HG02798 (cell line): ENCODE data around the gene RBM20.

Source experiments
- ATAC-seq: cut with Tn5 transposase; IDR thresholded peaks from one replicate; pipeline ENCODE4 v1.9.1; 2021; ENCODE audit warnings: mild to moderate bottlenecking; ENCODE audit not compliant: unreplicated experiment, poor library complexity

RBM20 gene

DNA sequence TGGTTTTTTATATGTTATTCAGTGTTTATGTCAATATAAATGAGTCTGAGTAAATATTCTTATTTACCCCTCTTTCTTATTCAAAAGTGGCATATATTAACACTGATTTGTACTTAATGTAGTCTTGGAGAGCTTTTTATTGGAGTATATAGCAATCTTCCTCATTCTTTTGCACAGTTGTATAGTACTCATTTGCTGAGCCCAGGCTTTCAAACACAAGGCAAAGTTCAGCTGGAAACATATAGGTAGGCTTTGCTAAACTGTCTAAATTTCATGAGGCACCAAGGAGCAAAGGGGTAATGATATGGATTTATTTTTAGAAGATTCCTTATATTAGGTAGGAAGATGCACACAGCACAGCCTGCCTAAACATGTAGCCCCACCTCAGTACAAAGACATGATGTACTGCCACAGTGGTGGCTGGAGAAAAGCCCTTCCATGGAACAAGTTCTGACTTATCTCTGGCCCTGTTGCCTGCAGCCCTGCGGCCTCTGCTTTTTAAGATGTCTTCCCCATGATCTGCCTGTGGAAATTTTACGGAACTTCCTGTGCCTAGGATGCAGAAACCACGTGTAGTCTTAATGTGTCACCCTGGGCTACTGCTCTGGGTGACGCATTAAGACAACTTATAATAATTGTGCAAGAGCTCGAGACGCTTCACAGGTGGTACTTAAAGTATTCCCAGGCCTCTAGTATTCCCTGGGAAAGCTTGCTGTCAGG lies 218.0 kb downstream of the RBM20 start:
- no peak for ATAC-seq

DNA sequence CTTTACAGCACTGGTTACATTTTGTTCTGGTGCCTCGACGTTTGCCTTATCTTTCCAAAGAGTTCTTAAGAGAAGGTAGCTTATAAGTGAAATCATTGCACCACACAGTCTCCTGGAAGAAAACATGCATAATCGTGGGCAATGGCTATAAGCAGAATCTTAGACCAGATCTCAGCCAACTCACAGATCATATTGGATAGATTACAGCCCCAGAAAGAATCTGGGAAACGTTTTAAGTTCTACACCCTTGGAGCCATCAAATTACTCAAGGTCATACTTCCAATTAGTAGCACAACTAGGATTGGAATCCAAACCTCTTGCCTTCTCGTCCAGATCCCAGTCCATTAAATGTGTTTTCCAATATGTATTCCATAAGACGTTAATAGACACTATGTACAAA lies 218.8 kb downstream of the RBM20 start:
- ATAC-seq = no peak

DNA sequence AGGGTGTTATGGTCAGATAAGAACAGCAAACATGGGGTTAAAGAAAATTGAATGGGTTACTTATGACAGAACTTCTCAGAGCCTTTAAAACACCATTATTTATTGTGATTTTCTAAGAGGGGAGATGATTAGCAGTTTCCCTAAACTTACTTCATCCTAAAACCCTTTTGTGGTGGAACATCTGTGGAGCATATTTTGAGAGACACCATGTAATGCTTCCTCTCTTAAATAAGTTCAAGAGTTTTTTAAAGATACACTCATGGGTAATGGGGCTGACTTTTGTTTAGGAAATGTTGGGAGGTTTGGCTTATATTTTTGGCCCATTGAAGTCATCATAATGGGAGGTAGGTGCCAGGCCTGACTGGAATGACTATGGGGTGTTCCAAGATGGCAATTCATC lies 219.2 kb downstream of the RBM20 start:
- ATAC-seq = no peak

DNA sequence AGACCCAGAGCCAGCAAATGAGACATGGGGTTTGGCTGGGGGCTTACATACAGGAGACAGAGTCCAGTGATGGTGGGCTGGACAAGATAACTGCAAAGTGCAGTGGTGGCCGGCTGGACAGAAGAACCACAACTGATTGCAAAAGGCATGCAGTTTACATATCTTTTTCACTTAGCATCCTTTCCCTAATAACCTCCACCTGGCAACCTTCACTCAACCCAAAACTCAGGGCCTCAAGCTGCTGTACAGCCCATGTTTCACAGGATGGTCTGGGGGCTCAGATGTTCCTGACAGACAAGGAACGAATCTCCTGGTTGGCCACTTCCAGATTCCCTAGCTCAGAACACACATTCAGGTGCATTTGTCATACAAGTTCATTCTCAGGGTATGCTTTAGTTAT lies 219.8 kb downstream of the RBM20 start:
- no peak for ATAC-seq

DNA sequence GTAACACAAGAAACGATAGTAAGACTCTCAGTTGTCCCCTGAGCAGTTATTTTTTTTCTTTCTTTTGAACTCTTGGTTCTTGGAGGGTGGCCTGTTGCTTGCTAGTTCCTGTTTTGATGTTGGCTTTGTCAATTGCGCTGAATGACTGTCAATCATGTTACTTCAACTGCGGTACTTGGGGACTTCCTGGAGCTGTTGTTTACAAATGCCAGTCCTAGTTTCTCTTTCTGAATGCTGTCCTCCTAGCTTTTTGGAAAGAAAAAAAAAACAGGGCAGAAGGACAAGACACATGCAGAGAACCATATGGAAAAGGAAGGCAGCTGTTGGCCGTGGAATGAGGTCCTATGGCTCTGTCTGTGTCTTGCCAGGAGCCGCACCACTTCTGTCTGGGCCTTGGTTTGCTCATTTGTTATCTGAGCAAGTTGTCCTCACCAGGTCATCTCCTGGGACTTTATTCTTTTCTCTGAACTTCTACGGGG lies 220.6 kb downstream of the RBM20 start:
- peak; percentile 68 for ATAC-seq

GRCh38 chr10:110865186-110865808 lies 221.2 kb downstream of the RBM20 start:
- ATAC-seq = no peak

- ATAC-seq = peak; percentile 17
Measured at GRCh38 chr10:110865809-110866482, 221.8 kb downstream of the RBM20 start.

- peak; percentile 30 for ATAC-seq
Measured at GRCh38 chr10:110867011-110867806, 223.1 kb downstream of the RBM20 start.

DNA sequence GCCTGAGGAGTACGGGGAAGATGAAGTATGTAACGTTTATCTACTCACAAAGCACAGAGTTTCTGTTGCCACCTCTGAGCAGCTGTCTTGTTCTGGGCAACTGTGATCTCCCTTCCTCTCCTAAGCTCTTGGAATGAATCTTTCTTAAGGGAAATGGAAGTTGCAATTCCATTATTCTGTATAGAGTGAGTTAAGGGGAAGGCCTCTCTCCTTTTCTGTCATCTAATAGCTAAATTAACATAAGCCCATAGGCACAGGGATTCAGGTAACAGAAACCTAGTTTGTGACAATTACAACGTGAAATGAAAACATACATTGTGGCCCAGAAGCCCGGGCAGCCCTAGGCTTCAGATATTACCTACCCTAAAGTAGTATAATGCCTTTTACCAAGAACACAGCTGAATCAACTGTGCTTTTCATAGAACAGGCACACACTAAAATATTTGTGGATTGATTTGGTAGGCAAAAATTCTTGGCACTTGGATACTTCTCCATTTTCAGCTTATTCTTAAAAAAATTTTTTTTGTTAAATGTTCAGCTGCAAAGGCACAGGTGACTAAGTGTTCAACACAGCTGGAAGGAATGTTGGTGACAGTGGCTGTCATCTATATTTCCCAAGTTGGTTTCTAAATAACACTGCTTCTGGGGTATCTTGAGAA lies 223.8 kb downstream of the RBM20 start:
- no peak for ATAC-seq

GRCh38 chr10:110868981-110869380 lies 224.8 kb downstream of the RBM20 start:
- no peak for ATAC-seq

- no peak for ATAC-seq
Measured at GRCh38 chr10:110870823-110871297, 226.7 kb downstream of the RBM20 start.

GRCh38 chr10:110871298-110872084 lies 227.4 kb downstream of the RBM20 start, which contains the start of gene PDCD4:
Gene PDCD4, plus strand, starts transcription at chr10:110871928. Its CDS starts 4,100 bp downstream, at chr10:110876028.
- ATAC-seq = peak; percentile 85

DNA sequence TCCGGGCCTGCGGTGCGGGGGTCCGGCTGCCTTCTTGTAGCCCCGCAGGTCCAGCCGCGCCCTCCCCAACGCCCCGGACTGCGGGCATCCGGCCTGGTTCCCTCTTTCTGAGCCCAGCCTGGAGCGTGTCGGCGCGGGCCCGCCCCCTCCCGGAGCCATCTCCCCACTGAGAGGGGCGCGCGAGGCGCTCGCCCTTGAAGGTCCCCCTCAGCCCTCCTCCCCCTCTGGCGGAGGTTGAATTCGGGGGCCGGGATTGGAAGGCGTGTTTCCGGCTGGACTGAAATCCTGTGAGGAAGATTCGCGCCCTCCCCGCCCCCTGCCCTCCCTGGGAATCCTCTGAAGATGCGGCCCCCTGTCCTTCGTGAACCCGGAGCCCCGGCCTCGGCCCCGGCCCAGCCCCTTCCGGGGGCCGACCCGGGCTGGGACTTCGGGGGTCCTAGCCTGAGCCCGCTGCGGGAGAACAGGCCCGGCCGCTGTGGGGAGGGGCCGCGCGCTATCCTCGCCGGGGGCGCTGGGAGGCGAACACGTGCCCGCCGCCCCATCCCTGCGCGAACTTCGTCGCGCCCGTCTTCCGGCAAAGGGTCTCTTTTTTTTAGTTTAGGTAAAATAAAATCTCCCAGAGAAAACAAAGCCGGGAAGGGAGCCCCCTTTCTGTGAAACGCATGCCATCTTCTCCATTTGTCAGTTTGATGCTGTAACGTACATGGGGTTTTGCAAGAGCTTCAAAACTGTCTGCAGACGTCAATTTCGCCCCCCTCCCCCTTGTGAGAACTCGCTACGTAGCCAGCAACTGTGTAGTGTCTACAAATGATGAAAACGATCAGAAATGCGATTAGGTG lies 228.2 kb downstream of the RBM20 start:
- ATAC-seq = peak; percentile 39

DNA sequence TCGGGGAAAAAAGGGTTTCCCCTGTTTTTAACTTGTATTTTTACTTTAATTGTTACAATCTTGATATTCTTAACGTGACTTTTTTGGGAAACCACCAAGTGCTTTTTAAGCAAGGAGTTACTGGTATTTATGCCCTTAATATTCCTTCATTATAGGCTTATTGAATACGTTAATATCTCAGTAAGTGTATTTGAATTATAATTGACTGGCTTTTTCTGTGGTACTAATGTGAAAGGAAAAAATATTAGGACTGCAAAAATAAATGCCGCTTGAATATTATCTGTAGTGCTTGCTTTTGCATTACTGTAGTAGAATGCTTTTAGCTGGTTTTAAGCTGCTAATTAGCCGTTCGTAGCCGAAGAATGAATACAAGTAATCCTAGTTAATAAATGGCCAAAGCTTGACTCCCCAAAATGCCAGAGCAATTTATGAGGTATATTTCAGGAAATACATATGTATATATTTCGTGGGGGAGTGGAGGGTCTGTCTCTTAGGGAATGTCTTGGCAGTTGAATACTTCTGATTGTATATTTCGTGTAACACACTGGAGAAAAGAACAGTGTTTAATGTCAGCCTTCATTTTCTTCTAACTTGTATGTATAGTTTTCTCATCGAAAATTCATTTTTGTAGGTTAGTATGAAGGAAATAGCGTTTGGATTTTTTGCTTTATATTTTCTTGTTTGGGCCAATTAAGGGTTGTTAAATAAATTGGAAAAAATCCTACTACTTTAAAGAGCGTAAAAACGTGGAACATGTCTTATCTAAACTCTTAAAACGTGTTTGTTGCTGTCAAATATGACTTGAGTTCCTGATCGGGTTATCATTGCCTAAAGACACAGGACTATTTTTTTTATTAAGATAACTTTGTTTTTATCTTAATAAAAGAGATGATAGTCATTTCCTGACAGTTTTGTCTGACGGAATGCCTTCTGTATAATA lies 229.1 kb downstream of the RBM20 start:
- ATAC-seq = no peak

GRCh38 chr10:110873951-110874350 lies 229.8 kb downstream of the RBM20 start:
- ATAC-seq = no peak

- ATAC-seq = no peak
Measured at GRCh38 chr10:110876000-110876399, 231.9 kb downstream of the RBM20 start.

DNA sequence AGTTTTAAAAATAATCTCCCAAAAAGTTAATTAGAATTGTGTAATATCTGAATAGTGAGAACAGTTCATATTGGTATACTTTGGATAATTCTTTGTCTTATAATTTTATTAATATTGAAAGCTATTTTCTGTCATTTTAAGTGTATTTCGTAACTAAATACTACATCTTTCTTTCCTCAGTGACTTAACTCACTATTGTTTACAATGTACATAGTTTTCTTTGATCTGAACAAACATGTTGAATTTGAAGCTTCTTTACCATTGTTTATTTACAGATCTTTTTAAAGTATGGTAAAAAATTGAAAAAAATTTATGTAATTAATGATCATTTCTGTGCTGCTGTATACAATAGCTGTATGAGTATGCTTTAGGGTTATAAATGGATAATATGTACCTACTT lies 232.7 kb downstream of the RBM20 start:
- no peak for ATAC-seq
